Smooth muscle cell (in vitro differentiated cells): ENCODE results near the gene ATP7A. TPM values are rescaled to one million over a fixed set of nuclear protein-coding genes. Genes with fewer than 3 reads are reported as not detected.

Source experiments
- DNase-seq: peaks from one replicate; lab custom pipeline; 2025; ENCODE audit not compliant: unreplicated experiment; lab: John Stamatoyannopoulos, UW
- H2AFZ ChIP-seq: fragments of 200-600 bp; sonication (generic); 2 replicates; pipeline ENCODE4 v1.6.0; 2016; ENCODE audit warnings: antibody characterized with exemption, low read depth, mild to moderate bottlenecking
- H3F3A ChIP-seq: fragments of 200-600 bp; sonication (generic); 2 replicates; pipeline ENCODE4 v1.6.0; 2017; ENCODE audit warnings: antibody characterized with exemption, low read depth
- H3K27ac ChIP-seq: fragments of 200-600 bp; sonication (generic); 2 replicates; pipeline ENCODE4 v1.5.1; 2016; ENCODE audit warnings: low read depth, mild to moderate bottlenecking
- H3K27me3 ChIP-seq: fragments of 200-600 bp; sonication (generic); 2 replicates; pipeline ENCODE4 v1.6.1; 2016; ENCODE audit warnings: low read depth, mild to moderate bottlenecking
- H3K36me3 ChIP-seq: fragments of 200-600 bp; sonication (generic); 2 replicates; pipeline ENCODE4 v1.5.1; 2016; ENCODE audit warnings: low read depth
- H3K4me1 ChIP-seq: fragments of 200-600 bp; sonication (generic); 2 replicates; pipeline ENCODE4 v1.5.1; 2016; ENCODE audit warnings: low read depth
- H3K4me2 ChIP-seq: fragments of 200-600 bp; sonication (generic); 2 replicates; pipeline ENCODE4 v1.6.0; 2016; ENCODE audit warnings: mild to moderate bottlenecking
- H3K4me3 ChIP-seq: fragments of 200-600 bp; sonication (generic); 2 replicates; pipeline ENCODE4 v1.5.1; 2016; ENCODE audit warnings: mild to moderate bottlenecking
- H3K79me2 ChIP-seq: fragments of 200-600 bp; sonication (generic); 2 replicates; pipeline ENCODE4 v1.6.0; 2016; ENCODE audit warnings: low read depth, mild to moderate bottlenecking
- H3K9ac ChIP-seq: fragments of 200-600 bp; sonication (generic); 2 replicates; pipeline ENCODE4 v1.6.0; 2016; ENCODE audit warnings: low read depth
- H3K9me3 ChIP-seq: fragments of 200-600 bp; sonication (generic); replicated peaks from 2 replicates; pipeline ENCODE4 v1.5.1; 2016; ENCODE audit warnings: low read depth
- H4K20me1 ChIP-seq: fragments of 200-600 bp; sonication (generic); 2 replicates; pipeline ENCODE4 v1.6.0; 2016; ENCODE audit warnings: low read depth
- CTCF ChIP-seq: fragments of 200-600 bp; sonication (generic); IDR thresholded peaks from 2 replicates; pipeline ENCODE4 v1.5.1; 2017; ENCODE audit warnings: borderline replicate concordance, mild to moderate bottlenecking, antibody characterized with exemption; ENCODE audit not compliant: insufficient read depth, poor library complexity, severe bottlenecking
- WGBS: methylation state at CpG from one replicate; pipeline ENCODE4 v1.1.7; 2016; ENCODE audit warnings: low lambda C conversion rate; 5-methylcytosine and 5-hydroxymethylcytosine counted together
- polyA plus RNA-seq: library from polyadenylated mRNA; unstranded; fragments of >200 nt; fragmentation: Nextera tagmentation; extraction: Ambion mirVana; gene quantifications from 2 replicates; pipeline ENCODE4 v1.2.1, GENCODE V29; 2016
- total RNA-seq: library from RNA; depleted of rRNA; stranded (reverse); fragments of >200 nt; gene quantifications from 2 replicates; pipeline ENCODE4 v1.2.3, GENCODE V29; 2014

The ATP7A gene
- total and polyA plus RNA-seq, 2 experiments from 2014 or later: 7.2 to 20.5 TPM

- WGBS: 79% methylated on average over 1 of the region's 1 CpG
- Histone ChIP-seq H3K4me1 (no peaks in the 10 kb centered on the region), H3K9ac (no peak overlapping the region), H4K20me1 (no peaks in the 10 kb centered on the region), H3K4me2 (no peak overlapping the region), H2AFZ (no peak overlapping the region), H3K4me3 (no peak overlapping the region), H3K27me3 (no peaks in the 10 kb centered on the region), H3K27ac (no peak overlapping the region), H3F3A (no peaks in the 10 kb centered on the region), H3K9me3 (peaks cover 3% of the 10 kb centered on the region), H3K36me3 (no peaks in the 10 kb centered on the region), H3K79me2 (no peaks in the 10 kb centered on the region)
- no peak for DNase-seq
- TF ChIP-seq CTCF: no peak
These were observed 42.8 kb downstream of the ATP7A start for GRCh38 chrX:77953302-77953701.

GRCh38 chrX:77953708-77954107 is 43.2 kb downstream of the ATP7A start:
- Histone ChIP-seq H3K9me3 (peaks cover 3% of the 10 kb centered on the region), H4K20me1 (no peaks in the 10 kb centered on the region), H3K36me3 (no peaks in the 10 kb centered on the region), H2AFZ (no peak overlapping the region), H3F3A (no peaks in the 10 kb centered on the region), H3K4me1 (no peaks in the 10 kb centered on the region), H3K27me3 (no peaks in the 10 kb centered on the region), H3K79me2 (no peaks in the 10 kb centered on the region), H3K4me3 (no peak overlapping the region), H3K4me2 (no peak overlapping the region), H3K27ac (no peak overlapping the region), H3K9ac (no peak overlapping the region)
- WGBS: 72% methylated on average over 1 of the region's 1 CpG
- no peak for TF ChIP-seq CTCF
- DNase-seq: no peak

- no peak for TF ChIP-seq CTCF
These were observed 50.1 kb downstream of the ATP7A start for GRCh38 chrX:77960567-77960966.

GRCh38 chrX:77961063-77961462 is 50.6 kb downstream of the ATP7A start:
- Histone ChIP-seq H3K4me1 (no peaks in the 10 kb centered on the region), H3K27ac (no peak overlapping the region), H3F3A (no peaks in the 10 kb centered on the region), H3K36me3 (no peaks in the 10 kb centered on the region), H3K27me3 (no peaks in the 10 kb centered on the region), H3K9ac (no peak overlapping the region), H3K4me2 (no peak overlapping the region), H3K79me2 (no peaks in the 10 kb centered on the region), H3K4me3 (no peak overlapping the region), H4K20me1 (no peaks in the 10 kb centered on the region), H3K9me3 (no peaks in the 10 kb centered on the region), H2AFZ (no peak overlapping the region)
- 85% methylated on average over 2 of the region's 2 CpGs for WGBS
- no peak for DNase-seq
- no peak for TF ChIP-seq CTCF

More at GRCh38 chrX:77960567-77960966, 50.1 kb downstream of the ATP7A start:
- H3K9me3 ChIP-seq: peaks cover 2% of the 10 kb centered on the region
- WGBS: 44% methylated on average over 1 of the region's 1 CpG
- no peaks in the 10 kb centered on the region for H4K20me1 ChIP-seq
- H3K4me1 ChIP-seq: no peaks in the 10 kb centered on the region
- H3K79me2 ChIP-seq: no peaks in the 10 kb centered on the region
- no peak overlapping the region for H3K4me3 ChIP-seq
- H3K27ac ChIP-seq: no peak overlapping the region
- no peaks in the 10 kb centered on the region for H3K36me3 ChIP-seq
- H3K4me2 ChIP-seq: no peak overlapping the region
- no peak overlapping the region for H2AFZ ChIP-seq
- DNase-seq: no peak
- no peak overlapping the region for H3K9ac ChIP-seq
- H3F3A ChIP-seq: no peaks in the 10 kb centered on the region
- H3K27me3 ChIP-seq: no peaks in the 10 kb centered on the region
